Measurements from ENCODE around the gene SLC6A6. TPM values are rescaled to one million over a fixed set of nuclear protein-coding genes. Genes with fewer than 3 reads are reported as not detected.

The SLC6A6 gene
- polyA plus RNA-seq, 1 of the 3 experiments (the other 2 are of a cell fraction), result 19.1 TPM

GRCh38 chr3:14364580-14365292 lies 37.7 kb upstream of the SLC6A6 start (continued):
- TF ChIP-seq, protein P1, sequence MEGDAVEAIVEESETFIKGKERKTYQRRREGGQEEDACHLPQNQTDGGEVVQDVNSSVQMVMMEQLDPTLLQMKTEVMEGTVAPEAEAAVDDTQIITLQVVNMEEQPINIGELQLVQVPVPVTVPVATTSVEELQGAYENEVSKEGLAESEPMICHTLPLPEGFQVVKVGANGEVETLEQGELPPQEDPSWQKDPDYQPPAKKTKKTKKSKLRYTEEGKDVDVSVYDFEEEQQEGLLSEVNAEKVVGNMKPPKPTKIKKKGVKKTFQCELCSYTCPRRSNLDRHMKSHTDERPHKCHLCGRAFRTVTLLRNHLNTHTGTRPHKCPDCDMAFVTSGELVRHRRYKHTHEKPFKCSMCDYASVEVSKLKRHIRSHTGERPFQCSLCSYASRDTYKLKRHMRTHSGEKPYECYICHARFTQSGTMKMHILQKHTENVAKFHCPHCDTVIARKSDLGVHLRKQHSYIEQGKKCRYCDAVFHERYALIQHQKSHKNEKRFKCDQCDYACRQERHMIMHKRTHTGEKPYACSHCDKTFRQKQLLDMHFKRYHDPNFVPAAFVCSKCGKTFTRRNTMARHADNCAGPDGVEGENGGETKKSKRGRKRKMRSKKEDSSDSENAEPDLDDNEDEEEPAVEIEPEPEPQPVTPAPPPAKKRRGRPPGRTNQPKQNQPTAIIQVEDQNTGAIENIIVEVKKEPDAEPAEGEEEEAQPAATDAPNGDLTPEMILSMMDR (IDR thresholded peaks at IDR 0.05), result no peak

DNA sequence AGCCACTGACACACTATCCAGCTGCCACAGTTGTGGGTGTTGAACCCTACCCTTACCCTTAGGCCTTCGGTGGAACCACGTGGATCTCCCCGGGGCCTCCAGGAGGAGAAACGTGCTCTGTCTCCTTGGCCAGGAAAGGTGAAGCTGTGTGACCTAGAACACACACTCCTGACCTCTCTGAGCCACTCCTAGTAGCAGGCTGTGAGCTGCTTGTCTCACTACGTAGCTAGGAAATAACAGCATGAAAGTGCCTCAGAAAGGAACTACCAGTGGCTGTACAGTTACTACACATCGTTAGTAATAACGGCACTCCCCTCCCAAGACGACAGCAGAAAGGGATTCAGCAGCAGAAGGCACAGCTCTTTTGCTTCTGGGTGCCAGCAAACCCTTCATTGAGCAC lies 36.2 kb upstream of the SLC6A6 start:
- DNase-seq, result no peak
- Histone ChIP-seq H3K4me1 (ENCODE audit: control insufficient read depth in 1 of 2, insufficient read depth in 2 of 2, low read depth in 1 of 2, low read length in 1 of 2) (peaks cover 0 to 1% of the 10 kb centered on the region in 2 experiments; a peak in 1 of 4 replicates), H3F3A (replicated peaks; ENCODE audit: insufficient read depth) (no peaks in the 10 kb centered on the region), H3K9me3 (no peaks in the 10 kb centered on the region), H4K20me1 (ENCODE audit: insufficient read depth) (no peaks in the 10 kb centered on the region), H3K27ac (ENCODE audit: low read depth in 2 of 2, low read length in 1 of 2) (no peak overlapping the region), H3K4me3 (ENCODE audit: low read depth in 2 of 2, low read length in 1 of 2) (no peak overlapping the region), H2AFZ (ENCODE audit: low read depth) (no peak overlapping the region), H3K9me2 (no peaks in the 10 kb centered on the region), H3K4me2 (no peak overlapping the region), H3K27me3 (ENCODE audit: insufficient read depth) (no peaks in the 10 kb centered on the region), H3K36me3 (replicated peaks in 1 of 2; ENCODE audit: control insufficient read depth in 1 of 2, insufficient read depth in 2 of 2, low read length in 1 of 2) (no peaks in the 10 kb centered on the region), H3K9ac (no peak overlapping the region), H3K79me2 (ENCODE audit: insufficient read depth) (no peaks in the 10 kb centered on the region)
- ChIA-PET POLR2A (no interaction called here), CTCF (interaction anchor here (0.9 kb wide), 1 partner anchor 142 kb away, joined by 3 read pairs; no protein-coding TSS in a partner anchor)
- 48% methylated on average over 7 of the region's 8 CpGs for WGBS (ENCODE audit: low lambda C conversion rate)
- TF ChIP-seq USF1 (IDR thresholded peaks at IDR 0.05; ENCODE audit: borderline replicate concordance, low read depth) (no peak), RAD21 (IDR thresholded peaks at IDR 0.05; ENCODE audit: low read length) (no peak), TAF1 (IDR thresholded peaks at IDR 0.05; ENCODE audit: borderline replicate concordance, low read depth, low read length) (no peak), RXRA (IDR thresholded peaks at IDR 0.05; ENCODE audit: borderline replicate concordance, low read depth) (no peak), NRF1 (IDR thresholded peaks at IDR 0.05; ENCODE audit: low read depth, low read length) (no peak), EZH2phosphoT487 (IDR thresholded peaks at IDR 0.05; ENCODE audit: borderline replicate concordance, low read depth) (no peak), POLR2AphosphoS5 (IDR thresholded peaks at IDR 0.05; ENCODE audit: low read depth, low read length) (no peak), CHD2 (IDR thresholded peaks at IDR 0.05; ENCODE audit: low read length, partially characterized antibody) (no peak), FOXJ3 (CRISPR knock-in tag; IDR thresholded peaks at IDR 0.05) (no peak), MXI1 (IDR thresholded peaks at IDR 0.05; ENCODE audit: low read depth, low read length) (no peak), MEF2A (IDR thresholded peaks at IDR 0.05; ENCODE audit: borderline replicate concordance, low read depth) (no peak), NFIC (IDR thresholded peaks at IDR 0.05; ENCODE audit: borderline replicate concordance) (no peak), USF2 (IDR thresholded peaks at IDR 0.05; ENCODE audit: borderline replicate concordance, low read depth, low read length) (no peak), YY1 (IDR thresholded peaks at IDR 0.05; ENCODE audit: low read depth) (no peak), ELF1 (IDR thresholded peaks at IDR 0.05) (no peak)
- TF ChIP-seq, protein P1 (IDR thresholded peaks at IDR 0.05), result no peak

All from SK-N-SH (cell line).